HepG2 (cell line): ENCODE data around the gene SLU7. TPM values are rescaled to one million over a fixed set of nuclear protein-coding genes. Genes with fewer than 3 reads are reported as not detected.
A peak's percentile ranks its signal among the peaks of the same experiment; 100 is the strongest.

Experiments used
- ADNP ChIP-seq: sonication (generic); formaldehyde crosslinking; IDR thresholded peaks from 2 replicates; pipeline ENCODE4 v1.4.0; 2020; ENCODE audit warnings: missing genetic modification reagents
- ATF1 ChIP-seq: IDR thresholded peaks from 2 replicates; pipeline ENCODE4 v1.6.1; 2016; ENCODE audit warnings: mild to moderate bottlenecking, control low read depth
- ATRX ChIP-seq: sonication (generic); formaldehyde crosslinking; IDR thresholded peaks from 2 replicates; pipeline ENCODE4 v1.4.0; 2020; ENCODE audit warnings: missing genetic modification reagents, borderline replicate concordance
- FOXP4 ChIP-seq: sonication (generic); formaldehyde crosslinking; IDR thresholded peaks from 2 replicates; pipeline ENCODE4 v1.4.0; 2020; ENCODE audit warnings: missing genetic modification reagents
- GFI1 ChIP-seq: sonication (generic); formaldehyde crosslinking; IDR thresholded peaks from 2 replicates; pipeline ENCODE4 v1.5.0; 2020; ENCODE audit warnings: missing genetic modification reagents, mild to moderate bottlenecking, borderline replicate concordance
- GPBP1L1 ChIP-seq: sonication (generic); formaldehyde crosslinking; IDR thresholded peaks from 2 replicates; pipeline ENCODE4 v1.5.0; 2020; ENCODE audit warnings: mild to moderate bottlenecking, missing genetic modification reagents
- GZF1 ChIP-seq: sonication (generic); formaldehyde crosslinking; IDR thresholded peaks from 2 replicates; pipeline ENCODE4 v1.5.1; 2020; ENCODE audit warnings: mild to moderate bottlenecking, missing genetic modification reagents
- HOXA7 ChIP-seq: sonication (generic); formaldehyde crosslinking; IDR thresholded peaks from 2 replicates; pipeline ENCODE4 v1.8.1; 2022; ENCODE audit warnings: mild to moderate bottlenecking, missing genetic modification reagents, moderate library complexity
- NAIF1 ChIP-seq: sonication (generic); formaldehyde crosslinking; IDR thresholded peaks from 2 replicates; pipeline ENCODE4 v1.5.0; 2020; ENCODE audit warnings: mild to moderate bottlenecking, missing genetic modification reagents, borderline replicate concordance
- NR3C1 ChIP-seq: sonication (generic); formaldehyde crosslinking; IDR thresholded peaks from 2 replicates; pipeline ENCODE4 v1.4.0; 2020; ENCODE audit warnings: missing genetic modification reagents
- PAX8 ChIP-seq: sonication (generic); formaldehyde crosslinking; IDR thresholded peaks from 2 replicates; pipeline ENCODE4 v1.8.0; 2022; ENCODE audit warnings: mild to moderate bottlenecking, missing genetic modification reagents, borderline replicate concordance
- POLR2G ChIP-seq: fragments of 200-400 bp; formaldehyde crosslinking; IDR thresholded peaks from 2 replicates; pipeline ENCODE4 v1.6.1; 2018; ENCODE audit warnings: mild to moderate bottlenecking, low read depth, low read length, moderate library complexity
- RARA ChIP-seq: IDR thresholded peaks from 2 replicates; pipeline ENCODE4 v1.6.1; 2016; ENCODE audit warnings: missing genetic modification reagents, missing compliant biosample characterization
- RFXAP ChIP-seq: sonication (generic); formaldehyde crosslinking; IDR thresholded peaks from 2 replicates; pipeline ENCODE4 v1.4.0; 2020; ENCODE audit warnings: missing genetic modification reagents, borderline replicate concordance
- TP53 ChIP-seq: sonication (generic); formaldehyde crosslinking; conservative IDR thresholded peaks from 2 replicates; pipeline ENCODE4 v1.4.0; 2020; ENCODE audit warnings: missing genetic modification reagents
- U2AF1 ChIP-seq: fragments of 200-400 bp; formaldehyde crosslinking; optimal IDR thresholded peaks from 2 replicates; pipeline ENCODE3; 2017; ENCODE audit warnings: mild to moderate bottlenecking, low read depth, low read length
- ZBED4 ChIP-seq: sonication (generic); formaldehyde crosslinking; IDR thresholded peaks from 2 replicates; pipeline ENCODE4 v1.4.0; 2020; ENCODE audit warnings: missing genetic modification reagents, borderline replicate concordance
- ZKSCAN1 ChIP-seq: fragments of 150-350 bp; IDR thresholded peaks from 2 replicates; pipeline ENCODE4 v1.6.1; 2014; ENCODE audit warnings: low read length
- ZMAT3 ChIP-seq: sonication (generic); formaldehyde crosslinking; conservative IDR thresholded peaks from 2 replicates; pipeline ENCODE4 v1.7.0; 2021; ENCODE audit warnings: missing genetic modification reagents
- ZNF121 ChIP-seq: sonication (generic); formaldehyde crosslinking; IDR thresholded peaks from 2 replicates; pipeline ENCODE4 v1.5.0; 2020; ENCODE audit warnings: mild to moderate bottlenecking, missing genetic modification reagents
- ZNF180 ChIP-seq: sonication (generic); formaldehyde crosslinking; IDR thresholded peaks from 2 replicates; pipeline ENCODE4 v1.4.0; 2020; ENCODE audit warnings: low read depth, missing genetic modification reagents, borderline replicate concordance
- ZNF296 ChIP-seq: sonication (generic); formaldehyde crosslinking; conservative IDR thresholded peaks from 2 replicates; pipeline ENCODE4 v1.5.0; 2020; ENCODE audit warnings: mild to moderate bottlenecking, missing genetic modification reagents
- ZNF589 ChIP-seq: sonication (generic); formaldehyde crosslinking; conservative IDR thresholded peaks from 2 replicates; pipeline ENCODE4 v1.8.0; 2022; ENCODE audit warnings: mild to moderate bottlenecking, moderate library complexity, missing genetic modification reagents
- ZNF83 ChIP-seq: sonication (generic); formaldehyde crosslinking; IDR thresholded peaks from 2 replicates; pipeline ENCODE4 v1.4.0; 2020; ENCODE audit warnings: missing genetic modification reagents, mild to moderate bottlenecking, borderline replicate concordance
- polyA plus RNA-seq, 8 experiments: library from polyadenylated mRNA; depleted of rRNA in 3 of 8; stranded (reverse) in 7 of 8; unstranded in 1 of 8; fragments of >200 nt; fragmentation: Illumina TruSeq in 4 of 8; extraction: Trizol in 4 of 8; gene quantifications; 2 replicates each; pipeline versions ENCODE4 v1.2.1 to v1.2.3, GENCODE V29; 2011 to 2016; ENCODE audit warnings: low read depth in 4 of 8, missing spikeins in 1 of 8, mixed read lengths in 1 of 8; ENCODE audit not compliant: insufficient read depth in 1 of 8
- total RNA-seq, 5 experiments: library from RNA; depleted of rRNA; stranded (reverse); fragments of >200 nt; fragmentation: Illumina TruSeq; extraction: Trizol; gene quantifications; 2 replicates each; pipeline ENCODE4 v1.2.3, GENCODE V29; 2016; ENCODE audit warnings: low read depth in 1 of 5

The SLU7 gene
- total and polyA plus RNA-seq, 2 of the 13 experiments (the other 11 are each of a cell fraction or from before 2014, with no cell fraction given): 24.0 to 39.2 TPM

- TF ChIP-seq POLR2G (peak; percentile 98), GZF1 (CRISPR knock-in tag) (no peak; the same call in 1 of the 2 replicates), PAX8 (CRISPR knock-in tag) (peak; percentile 34; the same call in 1 of the 2 replicates), ZNF296 (no peak), ZMAT3 (CRISPR knock-in tag) (peak; percentile 89), ATF1 (no peak), ADNP (CRISPR knock-in tag) (no peak), ZNF121 (CRISPR knock-in tag) (no peak), U2AF1 (no peak), RFXAP (no peak), ZKSCAN1 (no peak), ZNF180 (CRISPR knock-in tag) (no peak), GPBP1L1 (CRISPR knock-in tag) (no peak), TP53 (CRISPR knock-in tag) (no peak), NAIF1 (CRISPR knock-in tag) (no peak), GFI1 (no peak), RARA (CRISPR knock-in tag) (peak; percentile 20; the same call in 1 of the 2 replicates), ATRX (no peak), ZNF589 (no peak), NR3C1 (no peak), HOXA7 (CRISPR knock-in tag) (no peak), ZBED4 (CRISPR knock-in tag) (no peak), ZNF83 (CRISPR knock-in tag) (no peak), FOXP4 (CRISPR knock-in tag) (no peak; the same call in 1 of the 2 replicates)
These were observed 19.2 kb downstream of the SLU7 start, which contains the start of gene FAM200C (continued) for GRCh38 chr5:160399402-160400353.
